Endothelial cell of umbilical vein (primary cell): Measurements from ENCODE around the gene CAPN5.

ENCODE experiments used
- CTCF ChIP-seq, 2 donors: IDR thresholded peaks; 1 replicate in 1 of 2; 2 replicates in 1 of 2; pipeline ENCODE4 v1.5.1; 2011; ENCODE audit warnings: low read length in 2 of 2, mild to moderate bottlenecking in 2 of 2, moderate library complexity in 2 of 2, control low read depth in 1 of 2, inconsistent platforms in 1 of 2, low read depth in 1 of 2; ENCODE audit not compliant: insufficient read depth in 1 of 2; ENCODE audit errors: extremely low read depth in 1 of 2
- FOS ChIP-seq: IDR thresholded peaks from 2 replicates; pipeline ENCODE4 v1.6.1; 2011; ENCODE audit warnings: mild to moderate bottlenecking, low read length, moderate library complexity, borderline replicate concordance; ENCODE audit not compliant: insufficient read depth
- MYC ChIP-seq: IDR thresholded peaks from one replicate; pipeline ENCODE4 v1.6.1; 2011; ENCODE audit warnings: mild to moderate bottlenecking, low read depth, low read length
- POLR2A ChIP-seq: IDR thresholded peaks from 2 replicates; pipeline ENCODE4 v1.6.1; 2012; ENCODE audit warnings: low read depth, mild to moderate bottlenecking, control low read depth, low read length
- POLR2AphosphoS5 ChIP-seq: IDR thresholded peaks from 2 replicates; pipeline ENCODE4 v1.6.1; 2012; ENCODE audit warnings: low read depth, mild to moderate bottlenecking, control low read depth, low read length, moderate library complexity; ENCODE audit not compliant: insufficient read depth
- TF ChIP-seq, protein P1 (sequence below): IDR thresholded peaks from 2 replicates; pipeline ENCODE4 v1.6.1; 2011; ENCODE audit not compliant: insufficient read depth, insufficient read length

DNA sequence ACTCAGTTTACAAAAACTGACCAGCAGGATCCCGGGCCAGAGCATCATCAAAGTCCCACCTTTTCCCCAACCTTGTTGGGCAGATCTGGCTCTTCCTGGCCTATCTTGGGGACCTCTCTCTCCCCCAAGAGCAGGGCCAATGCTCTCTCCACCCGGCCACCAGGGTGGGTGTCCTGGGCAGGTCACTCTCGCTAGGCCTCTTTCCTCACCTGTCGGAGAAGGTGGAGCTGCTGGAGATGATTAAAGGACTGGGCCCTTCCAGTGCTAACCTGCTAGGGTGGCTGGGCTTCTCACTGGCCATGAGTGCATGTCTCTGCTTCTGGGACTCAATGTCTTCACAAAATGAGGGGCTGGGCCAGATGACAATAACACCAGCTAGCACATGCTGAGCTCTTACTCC lies 2.9 kb upstream of the CAPN5 start:
- no peak for TF ChIP-seq MYC
- no peak for TF ChIP-seq POLR2A
- TF ChIP-seq CTCF (IDR thresholded peaks at IDR 0.05; ENCODE audit: extremely low read depth in 1 of 2, insufficient read depth in 1 of 2, low read depth in 1 of 2, low read length in 2 of 2) = no peak
- no peak for TF ChIP-seq FOS
- TF ChIP-seq POLR2AphosphoS5 = no peak
- TF ChIP-seq, protein P1, sequence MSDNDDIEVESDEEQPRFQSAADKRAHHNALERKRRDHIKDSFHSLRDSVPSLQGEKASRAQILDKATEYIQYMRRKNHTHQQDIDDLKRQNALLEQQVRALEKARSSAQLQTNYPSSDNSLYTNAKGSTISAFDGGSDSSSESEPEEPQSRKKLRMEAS = no peak
